ENCODE measurements around the gene SOCS3. TPM values are rescaled to one million over a fixed set of nuclear protein-coding genes. Genes with fewer than 3 reads are reported as not detected.

The SOCS3 gene
- total RNA-seq, 1 experiment from 2014 or later: 53.1 TPM

- Histone ChIP-seq H3K9me3 (ENCODE audit: control insufficient read depth, insufficient read depth, low read depth, low read length) (no peaks in the 10 kb centered on the region), H3K27ac (ENCODE audit: low read length) (no peak overlapping the region), H3K27me3 (ENCODE audit: control insufficient read depth, insufficient read depth, low read length) (no peaks in the 10 kb centered on the region), H3K4me3 (ENCODE audit: low read depth in 2 of 2, low read length in 2 of 2) (no peak overlapping the region), H3K36me3 (ENCODE audit: control insufficient read depth, insufficient read depth, low read length) (peaks cover under 1% of the 10 kb centered on the region; the same call in 1 of the 2 replicates), H3K4me1 (ENCODE audit: control insufficient read depth, insufficient read depth, low read length) (0 out of 2 replicates have a peak, but pooled peaks cover 5% of the 10 kb centered on the region)
- ChIA-PET POLR2A (no interaction called here), CTCF (no interaction called here)
- in situ Hi-C loops (cut with HindIII; ENCODE audit: low pct_unique_long_range_greater_than_20kb, low sequenced_read_pairs) (no loop called here), intact Hi-C loops (cut with micrococcal nuclease; ENCODE audit: unreplicated experiment) (no loop called here)
- ATAC-seq: no peak
- TF ChIP-seq REST (IDR thresholded peaks at IDR 0.05; ENCODE audit: insufficient read depth in 1 of 2, low read depth in 2 of 2, low read length in 1 of 2): no peak
- no peak for TF ChIP-seq CTCF (IDR thresholded peaks at IDR 0.05)
- no peak for TF ChIP-seq POLR2AphosphoS5 (IDR thresholded peaks at IDR 0.05; ENCODE audit: low read depth, low read length)
- TF ChIP-seq TCF7L2 (IDR thresholded peaks at IDR 0.05; ENCODE audit: low read depth, low read length): no peak
- TF ChIP-seq SIN3A (IDR thresholded peaks at IDR 0.05; ENCODE audit: borderline replicate concordance, insufficient read depth, low read depth, low read length): no peak
- no TSS peak for BruUV-seq (replicated peaks)
- DNase-seq (ENCODE audit: low read depth, low spot score): no peak
These were observed 48.7 kb upstream of the SOCS3 start for GRCh38 chr17:78408476-78409050.

DNA sequence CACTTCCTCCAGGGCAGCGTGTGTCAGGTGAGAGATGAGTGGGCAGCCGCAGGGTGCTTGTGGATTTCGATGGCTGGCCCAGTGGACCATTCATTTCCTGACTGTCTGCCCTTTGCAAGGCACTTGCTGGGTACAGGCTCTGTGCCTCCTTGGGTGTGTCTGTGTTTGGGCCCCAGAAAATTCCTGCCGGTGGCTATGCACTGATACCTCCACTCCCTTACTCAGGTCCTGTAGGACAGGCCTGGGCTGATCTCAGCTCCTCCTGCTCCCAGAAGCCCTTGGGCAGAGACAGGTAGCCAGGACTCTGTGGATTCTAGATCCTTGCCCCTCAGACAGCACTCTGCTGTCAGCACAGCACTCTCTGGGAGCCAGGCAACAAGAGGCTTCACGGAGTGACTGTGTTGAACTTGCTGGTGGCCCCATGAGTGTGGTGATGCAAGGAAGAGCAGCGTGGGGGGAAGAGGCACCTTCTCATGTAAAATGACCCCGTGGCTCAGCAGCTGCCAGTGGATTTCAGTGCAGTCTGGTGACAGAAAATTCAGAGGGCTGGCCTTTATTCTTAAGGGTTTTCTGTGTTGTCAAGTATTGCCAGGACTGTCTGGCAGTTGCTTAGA, 47.6 kb upstream of the SOCS3 start:
- no peaks in the 10 kb centered on the region for H3K27me3 ChIP-seq (ENCODE audit: control insufficient read depth, insufficient read depth, low read length)
- H3K4me1 ChIP-seq (ENCODE audit: control insufficient read depth, insufficient read depth, low read length): 0 out of 2 replicates have a peak, but pooled peaks cover 5% of the 10 kb centered on the region
- no peaks in the 10 kb centered on the region for H3K9me3 ChIP-seq (ENCODE audit: control insufficient read depth, insufficient read depth, low read depth, low read length)
- in situ Hi-C loops (cut with HindIII; ENCODE audit: low pct_unique_long_range_greater_than_20kb, low sequenced_read_pairs): no loop called here
- peaks cover 2% of the 10 kb centered on the region; the same call in 1 of the 2 replicates for H3K36me3 ChIP-seq (ENCODE audit: control insufficient read depth, insufficient read depth, low read length)
- DNase-seq (ENCODE audit: low read depth, low spot score) (no peak), ATAC-seq (0 out of 2 replicates have a peak, but pooled peaks have one; percentile 6)
- TF ChIP-seq SIN3A (IDR thresholded peaks at IDR 0.05; ENCODE audit: borderline replicate concordance, insufficient read depth, low read depth, low read length) (no peak), CTCF (IDR thresholded peaks at IDR 0.05) (no peak), REST (IDR thresholded peaks at IDR 0.05; ENCODE audit: insufficient read depth in 1 of 2, low read depth in 2 of 2, low read length in 1 of 2) (no peak), TCF7L2 (IDR thresholded peaks at IDR 0.05; ENCODE audit: low read depth, low read length) (no peak), POLR2AphosphoS5 (IDR thresholded peaks at IDR 0.05; ENCODE audit: low read depth, low read length) (no peak)
- H3K27ac ChIP-seq (ENCODE audit: low read length): no peak overlapping the region
- no peak overlapping the region for H3K4me3 ChIP-seq (ENCODE audit: low read depth in 2 of 2, low read length in 2 of 2)
- ChIA-PET POLR2A (no interaction called here), CTCF (interaction anchor here (0.5 kb wide), 2 partner anchors 11 to 256 kb away, joined by 3 to 12 read pairs; no protein-coding TSS in a partner anchor)
- intact Hi-C loops (cut with micrococcal nuclease; ENCODE audit: unreplicated experiment): no loop called here
- no TSS peak for BruUV-seq (replicated peaks)
